ENCODE measurements around the gene KMT2E. TPM values are rescaled to one million over a fixed set of nuclear protein-coding genes. Genes with fewer than 3 reads are reported as not detected.

The KMT2E gene
- total RNA-seq, 1 donor: 132 TPM

DNA sequence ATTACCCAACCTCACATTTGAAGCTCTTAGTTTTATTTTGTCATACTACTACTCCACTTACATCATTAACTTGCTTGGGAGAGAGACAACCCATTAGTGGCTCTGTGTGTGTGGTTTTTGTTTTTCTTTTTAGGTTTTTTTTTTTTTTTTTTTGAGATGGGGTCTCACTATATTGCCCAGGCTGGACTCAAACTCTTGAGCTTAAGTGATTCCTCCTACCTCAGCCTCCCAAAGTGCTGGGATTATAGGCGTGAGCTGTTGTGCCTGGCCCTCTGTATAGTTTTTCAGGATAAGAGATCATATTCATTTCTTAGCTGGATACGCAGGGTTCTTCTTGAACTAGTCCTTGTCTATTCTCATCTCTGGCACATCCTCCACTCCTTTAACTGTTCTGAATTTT is 41.1 kb downstream of the KMT2E start:
- no peak for DNase-seq (ENCODE audit: low read depth)

DNA sequence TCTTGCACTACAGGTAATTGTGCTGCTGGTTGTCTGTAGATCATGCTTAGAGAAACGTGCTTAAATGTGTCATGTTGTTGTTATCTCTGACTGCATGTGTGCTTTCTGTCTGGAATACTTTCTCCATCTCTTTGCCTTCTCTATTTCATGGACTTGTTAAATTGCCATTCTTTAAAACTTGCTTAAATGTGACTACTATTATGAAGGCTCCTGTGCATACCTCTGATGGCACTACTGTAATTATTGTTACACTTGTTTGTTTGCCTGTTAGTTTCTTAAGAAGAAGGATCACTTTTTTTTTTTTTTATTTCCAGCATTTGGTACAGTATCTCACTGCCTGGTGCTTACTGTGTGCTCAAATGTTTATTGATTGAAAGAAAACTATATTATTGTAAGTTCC is 41.6 kb downstream of the KMT2E start:
- TF ChIP-seq, protein P1, sequence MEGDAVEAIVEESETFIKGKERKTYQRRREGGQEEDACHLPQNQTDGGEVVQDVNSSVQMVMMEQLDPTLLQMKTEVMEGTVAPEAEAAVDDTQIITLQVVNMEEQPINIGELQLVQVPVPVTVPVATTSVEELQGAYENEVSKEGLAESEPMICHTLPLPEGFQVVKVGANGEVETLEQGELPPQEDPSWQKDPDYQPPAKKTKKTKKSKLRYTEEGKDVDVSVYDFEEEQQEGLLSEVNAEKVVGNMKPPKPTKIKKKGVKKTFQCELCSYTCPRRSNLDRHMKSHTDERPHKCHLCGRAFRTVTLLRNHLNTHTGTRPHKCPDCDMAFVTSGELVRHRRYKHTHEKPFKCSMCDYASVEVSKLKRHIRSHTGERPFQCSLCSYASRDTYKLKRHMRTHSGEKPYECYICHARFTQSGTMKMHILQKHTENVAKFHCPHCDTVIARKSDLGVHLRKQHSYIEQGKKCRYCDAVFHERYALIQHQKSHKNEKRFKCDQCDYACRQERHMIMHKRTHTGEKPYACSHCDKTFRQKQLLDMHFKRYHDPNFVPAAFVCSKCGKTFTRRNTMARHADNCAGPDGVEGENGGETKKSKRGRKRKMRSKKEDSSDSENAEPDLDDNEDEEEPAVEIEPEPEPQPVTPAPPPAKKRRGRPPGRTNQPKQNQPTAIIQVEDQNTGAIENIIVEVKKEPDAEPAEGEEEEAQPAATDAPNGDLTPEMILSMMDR (IDR thresholded peaks at IDR 0.05; ENCODE audit: insufficient read depth, low read length): no peak
- H3K4me3 ChIP-seq (ENCODE audit: low read depth, low read length): no peak overlapping the region
- no peak for DNase-seq (ENCODE audit: low read depth)

More for the DNA sequence above, 41.1 kb downstream of the KMT2E start:
- TF ChIP-seq, protein P1 (IDR thresholded peaks at IDR 0.05; ENCODE audit: insufficient read depth, low read length): no peak
- H3K4me3 ChIP-seq (ENCODE audit: low read depth, low read length): no peak overlapping the region

DNA sequence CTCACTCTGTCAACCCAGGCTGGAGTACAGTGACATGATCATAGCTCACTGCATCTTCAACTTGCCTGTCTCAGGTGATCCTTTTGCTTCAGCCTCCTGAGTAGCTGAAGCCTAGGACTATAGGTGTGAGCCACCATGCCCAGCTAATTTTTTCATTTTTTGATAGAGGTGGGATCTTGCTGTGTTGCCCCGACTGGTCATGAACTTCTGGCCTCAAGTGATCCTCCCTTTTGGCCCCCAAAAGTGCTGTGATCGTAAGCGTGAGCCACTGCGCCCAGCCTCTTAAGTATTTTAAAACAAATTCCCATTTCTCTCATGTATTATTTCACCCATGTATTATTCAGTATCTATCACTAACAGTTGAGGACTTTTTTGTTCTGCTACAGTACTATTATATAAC is 43.5 kb downstream of the KMT2E start:
- TF ChIP-seq, protein P1 (IDR thresholded peaks at IDR 0.05; ENCODE audit: insufficient read depth, low read length): no peak
- DNase-seq (ENCODE audit: low read depth): no peak
- no peak overlapping the region for H3K4me3 ChIP-seq (ENCODE audit: low read depth, low read length)

DNA sequence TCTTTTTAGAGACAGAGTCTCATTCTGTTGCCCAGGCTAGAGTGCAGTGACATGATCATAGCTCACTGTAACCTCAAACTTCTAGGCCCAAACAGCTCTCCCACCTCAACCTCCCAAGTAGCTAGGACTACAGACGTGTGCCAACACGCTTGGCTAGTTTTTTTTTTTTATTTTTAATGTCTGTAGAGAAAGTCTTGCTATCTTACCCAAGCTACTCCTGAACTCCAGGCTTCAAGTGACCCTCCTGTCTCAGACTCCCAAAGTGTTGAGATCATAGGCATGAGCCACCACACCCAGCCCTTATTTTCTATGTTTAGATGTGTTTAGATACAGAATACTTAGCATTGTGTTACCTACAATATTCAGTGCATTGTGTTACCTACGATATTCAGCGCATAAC is 46.4 kb downstream of the KMT2E start:
- no peak overlapping the region for H3K4me3 ChIP-seq (ENCODE audit: low read depth, low read length)
- no peak for DNase-seq (ENCODE audit: low read depth)
- TF ChIP-seq, protein P1 (IDR thresholded peaks at IDR 0.05; ENCODE audit: insufficient read depth, low read length): no peak

DNA sequence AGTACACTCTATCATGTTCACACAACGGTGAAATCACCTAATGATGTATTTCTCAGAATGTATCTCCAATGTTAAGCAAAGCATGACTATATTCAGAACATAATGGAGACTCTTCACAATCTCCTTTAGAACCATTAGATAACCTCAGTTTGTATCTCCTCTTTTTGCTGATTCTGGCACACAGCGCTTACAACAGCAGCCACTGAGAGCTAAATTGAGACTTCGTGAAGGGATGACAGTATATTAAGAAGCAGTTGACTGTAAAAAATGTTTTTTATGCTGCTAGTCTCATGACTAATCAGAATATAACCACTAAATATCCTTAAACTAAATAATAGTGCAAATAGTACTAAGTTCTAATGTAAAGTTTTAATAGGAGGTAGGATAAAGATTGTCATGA is 46.9 kb downstream of the KMT2E start:
- DNase-seq (ENCODE audit: low read depth): no peak
- TF ChIP-seq, protein P1 (IDR thresholded peaks at IDR 0.05; ENCODE audit: insufficient read depth, low read length): no peak
- H3K4me3 ChIP-seq (ENCODE audit: low read depth, low read length): no peak overlapping the region

DNA sequence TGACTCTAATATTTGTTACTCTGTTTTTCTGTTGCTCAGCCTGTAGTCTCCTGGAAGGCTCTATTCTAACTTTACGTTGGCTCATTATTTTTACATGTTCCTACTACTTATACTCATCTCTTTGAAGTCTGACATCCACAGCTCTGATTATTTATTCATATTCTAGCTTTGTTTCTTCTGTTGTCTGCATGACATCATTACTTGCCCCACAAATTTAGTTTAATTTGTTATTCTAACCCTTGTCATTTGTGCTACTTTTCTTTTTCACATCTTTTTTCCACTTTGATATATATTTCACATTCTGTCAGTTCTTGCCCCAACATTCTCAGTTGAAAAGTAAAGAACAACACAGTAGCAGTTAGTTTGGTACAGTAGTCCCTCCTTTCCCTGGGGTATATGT is 51.1 kb downstream of the KMT2E start:
- no peak overlapping the region for H3K4me3 ChIP-seq (ENCODE audit: low read depth, low read length)
- DNase-seq (ENCODE audit: low read depth): no peak
- TF ChIP-seq, protein P1 (IDR thresholded peaks at IDR 0.05; ENCODE audit: insufficient read depth, low read length): no peak

DNA sequence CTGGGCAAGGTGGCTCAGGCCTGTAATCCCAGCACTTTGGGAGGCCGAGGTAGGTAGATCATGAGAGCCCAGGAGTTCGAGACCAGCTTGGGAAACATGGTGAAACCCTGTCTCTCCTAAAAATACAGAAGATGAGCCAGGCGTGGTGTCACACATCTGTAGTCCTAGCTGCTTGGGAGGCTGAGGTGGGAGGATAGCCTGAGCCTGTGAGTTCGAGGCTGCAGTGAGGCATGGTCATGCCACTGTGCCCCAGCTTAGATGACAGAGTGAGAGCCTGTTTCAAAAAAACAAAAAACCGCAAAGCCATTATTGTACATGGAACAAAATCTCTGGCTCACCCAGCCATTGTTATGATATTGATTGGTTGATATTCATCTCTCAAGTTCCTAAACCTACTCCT is 53.7 kb downstream of the KMT2E start:
- no peak for DNase-seq (ENCODE audit: low read depth)
- H3K4me3 ChIP-seq (ENCODE audit: low read depth, low read length): no peak overlapping the region
- TF ChIP-seq, protein P1 (IDR thresholded peaks at IDR 0.05; ENCODE audit: insufficient read depth, low read length): no peak

Data from fibroblast of the aortic adventitia (primary cell).